Measurements from ENCODE around the gene SLC7A5. TPM values are rescaled to one million over a fixed set of nuclear protein-coding genes. Genes with fewer than 3 reads are reported as not detected.
"Not testable (repeated sequence)": the region's sequence is repeated elsewhere in the genome, so short reads cannot be mapped to it uniquely, and the experiment has no call there.

SLC7A5 gene
- total RNA-seq, 2 donors from 2014 or later = 3.3 to 232 TPM

- TF ChIP-seq POLR2A (IDR thresholded peaks at IDR 0.05) = no peak
- no peak for TF ChIP-seq POLR2AphosphoS5 (IDR thresholded peaks at IDR 0.05)
- no peak for TF ChIP-seq CTCF (IDR thresholded peaks at IDR 0.05)
- no peaks in the 10 kb centered on the region for H3K36me3 ChIP-seq
- peaks cover 5% of the 10 kb centered on the region for H3K27me3 ChIP-seq (replicated peaks; ENCODE audit: insufficient read depth)
- DNase-seq (ENCODE audit: low spot score) = no peak
- intact Hi-C loops (cut with DNase I) = no loop called here
- no peak overlapping the region for H3K4me3 ChIP-seq
- 94% methylated on average over 29 of the region's 29 CpGs for WGBS
- H3K4me1 ChIP-seq (replicated peaks) = no peaks in the 10 kb centered on the region
- no peak overlapping the region for H3K27ac ChIP-seq
- no peaks in the 10 kb centered on the region for H3K9me3 ChIP-seq
Measured at GRCh38 chr16:87882436-87883019, 13.2 kb upstream of the SLC7A5 start.

GRCh38 chr16:87881324-87882200 lies 12.3 kb upstream of the SLC7A5 start:
- H3K27ac ChIP-seq = no peak overlapping the region
- 36% methylated on average over 24 of the region's 24 CpGs for WGBS
- H3K4me1 ChIP-seq (replicated peaks) = no peaks in the 10 kb centered on the region
- intact Hi-C loops (cut with DNase I) = no loop called here
- DNase-seq (ENCODE audit: low spot score) = no peak
- TF ChIP-seq CTCF (IDR thresholded peaks at IDR 0.05) = no peak
- H3K9me3 ChIP-seq = no peaks in the 10 kb centered on the region
- no peak overlapping the region for H3K4me3 ChIP-seq
- peaks cover 5% of the 10 kb centered on the region for H3K27me3 ChIP-seq (replicated peaks; ENCODE audit: insufficient read depth)
- no peaks in the 10 kb centered on the region for H3K36me3 ChIP-seq

- Histone ChIP-seq H3K36me3 (no peaks in the 10 kb centered on the region), H3K4me1 (replicated peaks) (no peaks in the 10 kb centered on the region), H3K9me3 (no peaks in the 10 kb centered on the region), H3K4me3 (no peak overlapping the region), H3K27me3 (replicated peaks; ENCODE audit: insufficient read depth) (peaks cover 5% of the 10 kb centered on the region), H3K27ac (no peak overlapping the region)
- no peak for DNase-seq (ENCODE audit: low spot score)
- intact Hi-C loops (cut with DNase I) = no loop called here
- WGBS = 36% methylated on average over 17 of the region's 17 CpGs
- no peak for TF ChIP-seq POLR2AphosphoS5 (IDR thresholded peaks at IDR 0.05)
- TF ChIP-seq CTCF (IDR thresholded peaks at IDR 0.05) = no peak
- TF ChIP-seq POLR2A (IDR thresholded peaks at IDR 0.05) = no peak
Measured at GRCh38 chr16:87880117-87880696, 10.9 kb upstream of the SLC7A5 start.

GRCh38 chr16:87879411-87880013 lies 10.2 kb upstream of the SLC7A5 start:
- H3K4me3 ChIP-seq; H3K27me3 ChIP-seq (replicated peaks; ENCODE audit: insufficient read depth); intact Hi-C loops (cut with DNase I); H3K9me3 ChIP-seq; DNase-seq (ENCODE audit: low spot score); H3K27ac ChIP-seq; H3K4me1 ChIP-seq (replicated peaks); H3K36me3 ChIP-seq: not testable (repeated sequence)
- WGBS = 92% methylated on average over 5 of the region's 5 CpGs

GRCh38 chr16:87878704-87879103 lies 9.4 kb upstream of the SLC7A5 start:
- Histone ChIP-seq H3K27me3 (replicated peaks; ENCODE audit: insufficient read depth) (peaks cover 5% of the 10 kb centered on the region), H3K27ac (no peak overlapping the region), H3K36me3 (no peaks in the 10 kb centered on the region), H3K4me3 (no peak overlapping the region), H3K4me1 (replicated peaks) (no peaks in the 10 kb centered on the region), H3K9me3 (no peaks in the 10 kb centered on the region)
- TF ChIP-seq POLR2AphosphoS5 (IDR thresholded peaks at IDR 0.05) = no peak
- TF ChIP-seq POLR2A (IDR thresholded peaks at IDR 0.05) = no peak
- no peak for TF ChIP-seq CTCF (IDR thresholded peaks at IDR 0.05)
- 43% methylated on average over 5 of the region's 5 CpGs for WGBS
- intact Hi-C loops (cut with DNase I) = no loop called here
- DNase-seq (ENCODE audit: low spot score) = no peak

All from prostate gland (tissue), 2 donors.